ENCODE results near the gene ABHD2. TPM values are rescaled to one million over a fixed set of nuclear protein-coding genes. Genes with fewer than 3 reads are reported as not detected.
A peak's percentile ranks its signal among the peaks of the same experiment; 100 is the strongest.

The ABHD2 gene
- total and polyA plus RNA-seq, 2 donors (not counting 3 experiments of a cell fraction or from before 2014, with no cell fraction given), result 14.0 to 62.2 TPM

DNA sequence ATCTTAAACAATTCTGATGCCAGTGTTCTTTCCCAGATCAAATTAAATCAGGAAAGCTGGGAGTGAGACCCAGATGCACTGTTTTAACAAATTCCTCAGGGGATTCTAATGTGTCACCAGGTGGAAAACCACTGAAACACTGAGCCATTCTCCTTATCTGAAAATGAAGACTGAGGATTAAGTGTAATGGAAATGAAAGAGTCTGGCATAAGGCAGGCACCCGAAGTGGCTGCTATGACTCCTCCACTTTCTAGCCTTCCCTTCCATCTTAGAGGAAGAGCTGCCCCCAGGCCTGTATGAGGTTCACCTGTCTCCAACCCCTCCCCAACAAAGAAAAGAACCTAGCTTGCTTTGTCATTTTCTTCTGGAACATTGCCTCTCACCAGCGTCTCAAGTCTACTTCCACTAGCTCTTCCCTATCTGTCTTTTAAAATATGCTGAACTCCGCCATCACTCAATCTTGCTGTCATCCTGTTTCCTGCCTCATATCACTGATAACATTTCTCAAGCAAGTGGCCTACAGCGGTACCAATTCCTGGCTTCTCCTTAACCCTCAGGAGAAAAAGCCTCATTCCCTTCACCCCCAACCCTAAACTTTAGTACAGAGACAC lies 13.7 kb upstream of the ABHD2 start:
- DNase-seq (ENCODE audit: low read depth, low spot score), result peak; percentile 47
- TF ChIP-seq MYC (IDR thresholded peaks at IDR 0.05; ENCODE audit: low read depth, low read length) (no peak), GATA2 (IDR thresholded peaks at IDR 0.05; ENCODE audit: insufficient read depth, insufficient read length, low read depth, low read length) (no peak), FOS (IDR thresholded peaks at IDR 0.05; ENCODE audit: borderline replicate concordance, insufficient read depth, low read length) (no peak), POLR2AphosphoS5 (IDR thresholded peaks at IDR 0.05; ENCODE audit: insufficient read depth, low read depth, low read length) (no peak), EZH2 (IDR thresholded peaks at IDR 0.05; ENCODE audit: borderline replicate concordance, low read depth, low read length, severe bottlenecking) (no peak), JUN (IDR thresholded peaks at IDR 0.05; ENCODE audit: borderline replicate concordance, insufficient read depth, insufficient read length, low read depth) (no peak), POLR2A (IDR thresholded peaks at IDR 0.05; ENCODE audit: low read depth, low read length) (no peak)
- TF ChIP-seq, protein P1, sequence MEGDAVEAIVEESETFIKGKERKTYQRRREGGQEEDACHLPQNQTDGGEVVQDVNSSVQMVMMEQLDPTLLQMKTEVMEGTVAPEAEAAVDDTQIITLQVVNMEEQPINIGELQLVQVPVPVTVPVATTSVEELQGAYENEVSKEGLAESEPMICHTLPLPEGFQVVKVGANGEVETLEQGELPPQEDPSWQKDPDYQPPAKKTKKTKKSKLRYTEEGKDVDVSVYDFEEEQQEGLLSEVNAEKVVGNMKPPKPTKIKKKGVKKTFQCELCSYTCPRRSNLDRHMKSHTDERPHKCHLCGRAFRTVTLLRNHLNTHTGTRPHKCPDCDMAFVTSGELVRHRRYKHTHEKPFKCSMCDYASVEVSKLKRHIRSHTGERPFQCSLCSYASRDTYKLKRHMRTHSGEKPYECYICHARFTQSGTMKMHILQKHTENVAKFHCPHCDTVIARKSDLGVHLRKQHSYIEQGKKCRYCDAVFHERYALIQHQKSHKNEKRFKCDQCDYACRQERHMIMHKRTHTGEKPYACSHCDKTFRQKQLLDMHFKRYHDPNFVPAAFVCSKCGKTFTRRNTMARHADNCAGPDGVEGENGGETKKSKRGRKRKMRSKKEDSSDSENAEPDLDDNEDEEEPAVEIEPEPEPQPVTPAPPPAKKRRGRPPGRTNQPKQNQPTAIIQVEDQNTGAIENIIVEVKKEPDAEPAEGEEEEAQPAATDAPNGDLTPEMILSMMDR (IDR thresholded peaks at IDR 0.05; ENCODE audit: extremely low read depth in 1 of 2, insufficient read depth in 1 of 2, low read depth in 1 of 2, low read length in 2 of 2), result no peak
- TF ChIP-seq, protein P2, sequence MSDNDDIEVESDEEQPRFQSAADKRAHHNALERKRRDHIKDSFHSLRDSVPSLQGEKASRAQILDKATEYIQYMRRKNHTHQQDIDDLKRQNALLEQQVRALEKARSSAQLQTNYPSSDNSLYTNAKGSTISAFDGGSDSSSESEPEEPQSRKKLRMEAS (IDR thresholded peaks at IDR 0.05; ENCODE audit: insufficient read depth, insufficient read length), result no peak
- FAIRE-seq, result no peak
- H3K36me3 ChIP-seq (ENCODE audit: control insufficient read depth in 2 of 2, extremely low read depth in 1 of 2, insufficient read depth in 2 of 2, low read length in 2 of 2), result no peaks in the 10 kb centered on the region
- no peak overlapping the region for H2AFZ ChIP-seq (ENCODE audit: low read depth, low read length)
- no peak overlapping the region for H3K4me3 ChIP-seq (replicated peaks in 1 of 3; ENCODE audit: insufficient read depth in 1 of 3, low read depth in 1 of 3, low read length in 3 of 3)
- ChIA-PET CTCF (interaction anchor here (0.6 to 1.4 kb wide), 6 partner anchors 14 to 104 kb away, joined by 3 to 5 read pairs (median 3); partner anchors contain the start of gene ABHD2), POLR2A (no interaction called here)
- no peaks in the 10 kb centered on the region for H3K4me1 ChIP-seq (ENCODE audit: control insufficient read depth, extremely low read depth, insufficient read depth, low read length)
- no peaks in the 10 kb centered on the region for H3K9me1 ChIP-seq (replicated peaks; ENCODE audit: control insufficient read depth, extremely low read depth, insufficient read depth, low read length)
- no peaks in the 10 kb centered on the region for H3K27me3 ChIP-seq (ENCODE audit: control insufficient read depth in 2 of 2, insufficient read depth in 2 of 2, low read length in 2 of 2)
- dilution Hi-C loops (cut with MboI; ENCODE audit: extremely low pct_ligation_motif_present, low sequenced_read_pairs) (loop anchor here (25.0 kb wide), 1 partner anchor 88 kb away; no protein-coding TSS in a partner anchor), intact Hi-C loops (cut with micrococcal nuclease) (no loop called here)
- no peak overlapping the region for H3K27ac ChIP-seq (ENCODE audit: insufficient read depth, low read depth, low read length)
- no peaks in the 10 kb centered on the region for H3K9me3 ChIP-seq (replicated peaks; ENCODE audit: control insufficient read depth, insufficient read depth, low read length)
- no peaks in the 10 kb centered on the region for H4K20me1 ChIP-seq (replicated peaks; ENCODE audit: control insufficient read depth, extremely low read depth, insufficient read depth, low read length)
- BruUV-seq (replicated peaks), result no TSS peak
- H3K9ac ChIP-seq (replicated peaks; ENCODE audit: extremely low read depth, insufficient read depth, low read length), result no peak overlapping the region
- no peaks in the 10 kb centered on the region for H3K79me2 ChIP-seq (ENCODE audit: control insufficient read depth, insufficient read depth, low read length)
- H3K4me2 ChIP-seq (ENCODE audit: insufficient read depth, low read length), result no peak overlapping the region

All from endothelial cell of umbilical vein (primary cell).